ENCODE results near the gene TXNL1. TPM values are rescaled to one million over a fixed set of nuclear protein-coding genes. Genes with fewer than 3 reads are reported as not detected.
"Not testable (repeated sequence)": the region's sequence is repeated elsewhere in the genome, so short reads cannot be mapped to it uniquely, and the experiment has no call there.

TXNL1 gene
- total RNA-seq, 1 experiment from 2014 or later = 72.8 TPM

- peak overlapping the region; percentile 3; the same call in 1 of the 2 replicates for H3K4me3 Mint-ChIP-seq
- H3K27me3 Mint-ChIP-seq (ENCODE audit: low read depth) = 0 out of 2 replicates have a peak, but pooled peaks cover 2% of the 10 kb centered on the region
- TF ChIP-seq CTCF (IDR thresholded peaks at IDR 0.05) (peak; percentile 62), HMGA2 (CRISPR knock-in tag; IDR thresholded peaks at IDR 0.05) (no peak)
- POLR2A ChIA-PET = no interaction called here
- CTCF ChIA-PET = interaction anchor here (0.5 to 1.8 kb wide), 7 partner anchors 10 to 1191 kb away, joined by 3 to 6 read pairs (median 4); no protein-coding TSS in a partner anchor
- DNase-seq (ENCODE audit: low spot score) (no peak), ATAC-seq (peak; percentile 66)
- H3K27ac Mint-ChIP-seq = no peak overlapping the region
- H3K9me3 Mint-ChIP-seq = peaks cover 7% of the 10 kb centered on the region; the same call in 1 of the 2 replicates
- H3K4me1 Mint-ChIP-seq = peaks cover 18% of the 10 kb centered on the region
- no peaks in the 10 kb centered on the region for H3K36me3 Mint-ChIP-seq
These were observed 62.4 kb downstream of the TXNL1 start for GRCh38 chr18:56575819-56576663.

- Mint-ChIP-seq H3K9me3 (0 out of 2 replicates have a peak, but pooled peaks cover 7% of the 10 kb centered on the region), H3K4me1 (peaks cover 18% of the 10 kb centered on the region), H3K4me3 (no peak overlapping the region), H3K27me3 (ENCODE audit: low read depth) (0 out of 2 replicates have a peak, but pooled peaks cover 2% of the 10 kb centered on the region), H3K36me3 (no peaks in the 10 kb centered on the region), H3K27ac (no peak overlapping the region)
- ATAC-seq (no peak), DNase-seq (ENCODE audit: low spot score) (no peak)
- TF ChIP-seq NFATC4 (CRISPR knock-in tag; IDR thresholded peaks at IDR 0.05) (no peak), CREB1 (CRISPR knock-in tag; IDR thresholded peaks at IDR 0.05) (no peak), GRHL2 (CRISPR knock-in tag; IDR thresholded peaks at IDR 0.05; ENCODE audit: insufficient replicate concordance, severe bottlenecking) (no peak), ZNF281 (CRISPR knock-in tag; IDR thresholded peaks at IDR 0.05) (no peak), ZBTB21 (CRISPR knock-in tag; IDR thresholded peaks at IDR 0.05; ENCODE audit: borderline replicate concordance) (no peak), ZNF138 (CRISPR knock-in tag; conservative IDR thresholded peaks at IDR 0.05) (no peak), ERG (CRISPR knock-in tag; IDR thresholded peaks at IDR 0.05) (no peak), MLX (CRISPR knock-in tag; IDR thresholded peaks at IDR 0.05) (no peak), NR2C2 (CRISPR knock-in tag; IDR thresholded peaks at IDR 0.05) (no peak), NFYB (CRISPR knock-in tag; conservative IDR thresholded peaks at IDR 0.05; ENCODE audit: low read depth) (no peak), TP53 (CRISPR knock-in tag; IDR thresholded peaks at IDR 0.05) (no peak)
- CTCF ChIA-PET = no interaction called here
- POLR2A ChIA-PET = no interaction called here
These were observed 63.5 kb downstream of the TXNL1 start for GRCh38 chr18:56574861-56575260.

- DNase-seq (ENCODE audit: low spot score); H3K9me3 Mint-ChIP-seq; POLR2A ChIA-PET; H3K27me3 Mint-ChIP-seq (ENCODE audit: low read depth); H3K36me3 Mint-ChIP-seq; H3K27ac Mint-ChIP-seq; H3K4me3 Mint-ChIP-seq; ATAC-seq: not testable (repeated sequence)
- CTCF ChIA-PET = interaction anchor here (1.3 kb wide), 1 partner anchor 214 kb away, joined by 4 read pairs; no protein-coding TSS in a partner anchor
- peaks cover 18% of the 10 kb centered on the region for H3K4me1 Mint-ChIP-seq
These were observed 66.1 kb downstream of the TXNL1 start for GRCh38 chr18:56572267-56572666.

Data from WTC11 (cell line).